ENCODE data around the gene SLC8A3.

Gene SLC8A3

DNA sequence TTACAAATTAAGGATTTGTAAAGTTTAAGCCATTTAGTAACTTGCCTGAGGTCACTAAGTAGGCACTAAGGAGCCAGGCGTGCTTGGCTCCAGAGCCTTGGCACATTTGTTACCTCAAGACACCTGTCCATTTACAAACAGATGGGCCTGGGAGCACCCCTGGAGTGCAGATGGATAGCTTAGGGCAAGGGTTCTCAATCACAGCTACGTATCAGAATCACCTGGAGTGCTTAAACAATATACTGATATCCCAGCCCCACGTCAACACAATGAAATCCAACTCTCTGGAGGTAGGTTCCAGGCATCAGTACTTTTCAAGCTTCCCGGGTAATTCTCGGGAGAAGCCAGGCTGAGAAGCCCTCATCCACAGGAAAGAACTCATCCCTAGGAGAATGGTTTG, 45.4 kb downstream of the SLC8A3 start:
- no peaks in the 10 kb centered on the region for H3K27me3 ChIP-seq (ENCODE audit: control insufficient read depth, insufficient read depth, low read length)

DNA sequence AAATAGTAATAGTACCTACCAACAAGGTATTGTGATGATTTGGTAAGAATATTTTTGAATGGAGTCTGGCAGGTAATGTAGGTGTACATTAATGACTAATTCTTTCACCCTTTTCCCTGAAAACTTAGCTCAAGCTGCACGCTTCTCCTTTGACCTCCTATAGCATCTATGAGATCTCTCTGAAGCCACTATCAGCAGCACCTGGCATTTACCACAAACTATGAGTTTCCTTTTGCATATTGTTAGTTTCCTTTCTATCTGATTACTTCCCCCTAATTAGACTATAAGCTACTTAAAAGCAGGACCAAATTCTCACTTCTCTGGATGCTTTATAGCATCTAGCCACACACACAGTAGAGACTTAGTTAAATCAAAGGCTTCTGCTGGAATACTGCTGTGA, 48.1 kb downstream of the SLC8A3 start:
- Histone ChIP-seq H3K9ac (ENCODE audit: low read depth, low read length) (no peak overlapping the region), H3K27me3 (ENCODE audit: control insufficient read depth, insufficient read depth, low read length) (no peaks in the 10 kb centered on the region), H3K4me1 (ENCODE audit: control insufficient read depth, insufficient read depth, low read length) (no peaks in the 10 kb centered on the region), H3K4me3 (ENCODE audit: low read depth, low read length) (no peak overlapping the region), H3K36me3 (ENCODE audit: control insufficient read depth, insufficient read depth, low read length) (no peaks in the 10 kb centered on the region), H3K9me3 (ENCODE audit: control insufficient read depth, insufficient read depth, low read length) (no peaks in the 10 kb centered on the region)

More for the DNA sequence above, 45.4 kb downstream of the SLC8A3 start:
- Histone ChIP-seq H3K4me1 (ENCODE audit: control insufficient read depth, insufficient read depth, low read length) (no peaks in the 10 kb centered on the region), H3K36me3 (ENCODE audit: control insufficient read depth, insufficient read depth, low read length) (no peaks in the 10 kb centered on the region), H3K9ac (ENCODE audit: low read depth, low read length) (no peak overlapping the region), H3K9me3 (ENCODE audit: control insufficient read depth, insufficient read depth, low read length) (no peaks in the 10 kb centered on the region), H3K4me3 (ENCODE audit: low read depth, low read length) (no peak overlapping the region)

- no peaks in the 10 kb centered on the region for H3K27me3 ChIP-seq (ENCODE audit: control insufficient read depth, insufficient read depth, low read length)
- H3K4me1 ChIP-seq (ENCODE audit: control insufficient read depth, insufficient read depth, low read length) = no peaks in the 10 kb centered on the region
- no peak overlapping the region for H3K9ac ChIP-seq (ENCODE audit: low read depth, low read length)
- H3K4me3 ChIP-seq (ENCODE audit: low read depth, low read length) = no peak overlapping the region
- H3K36me3 ChIP-seq (ENCODE audit: control insufficient read depth, insufficient read depth, low read length) = no peaks in the 10 kb centered on the region
- H3K9me3 ChIP-seq (ENCODE audit: control insufficient read depth, insufficient read depth, low read length) = no peaks in the 10 kb centered on the region
Observed at GRCh38 chr14:70139384-70139783, 49.4 kb downstream of the SLC8A3 start.

GRCh38 chr14:70137788-70138187, 51.0 kb downstream of the SLC8A3 start:
- Histone ChIP-seq H3K27me3 (ENCODE audit: control insufficient read depth, insufficient read depth, low read length) (no peaks in the 10 kb centered on the region), H3K4me1 (ENCODE audit: control insufficient read depth, insufficient read depth, low read length) (no peaks in the 10 kb centered on the region), H3K9ac (ENCODE audit: low read depth, low read length) (no peak overlapping the region), H3K4me3 (ENCODE audit: low read depth, low read length) (no peak overlapping the region), H3K9me3 (ENCODE audit: control insufficient read depth, insufficient read depth, low read length) (no peaks in the 10 kb centered on the region), H3K36me3 (ENCODE audit: control insufficient read depth, insufficient read depth, low read length) (no peaks in the 10 kb centered on the region)

DNA sequence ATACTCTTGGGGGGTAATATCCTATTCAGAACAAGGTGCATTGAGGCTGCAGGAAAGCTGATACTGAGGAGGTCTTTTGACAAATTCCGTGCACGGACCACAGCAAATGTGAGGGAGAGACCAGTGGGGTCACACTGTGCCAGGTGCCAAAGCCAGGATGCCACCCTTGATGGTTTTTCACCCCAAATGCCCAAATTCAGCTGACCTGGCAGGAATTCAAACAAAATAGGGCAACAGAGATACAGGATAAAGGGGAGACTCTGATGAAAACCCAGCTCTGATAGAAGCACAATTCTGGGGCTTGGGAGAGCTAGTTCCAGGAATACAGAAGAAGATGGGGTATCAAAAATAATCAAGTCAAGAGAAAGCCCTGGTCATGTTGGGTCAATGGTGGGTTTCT, 55.3 kb downstream of the SLC8A3 start:
- H3K4me1 ChIP-seq (ENCODE audit: control insufficient read depth, insufficient read depth, low read length) = no peaks in the 10 kb centered on the region
- no peaks in the 10 kb centered on the region for H3K36me3 ChIP-seq (ENCODE audit: control insufficient read depth, insufficient read depth, low read length)
- H3K9me3 ChIP-seq (ENCODE audit: control insufficient read depth, insufficient read depth, low read length) = no peaks in the 10 kb centered on the region
- H3K4me3 ChIP-seq (ENCODE audit: low read depth, low read length) = no peak overlapping the region
- no peak overlapping the region for H3K9ac ChIP-seq (ENCODE audit: low read depth, low read length)
- no peaks in the 10 kb centered on the region for H3K27me3 ChIP-seq (ENCODE audit: control insufficient read depth, insufficient read depth, low read length)

DNA sequence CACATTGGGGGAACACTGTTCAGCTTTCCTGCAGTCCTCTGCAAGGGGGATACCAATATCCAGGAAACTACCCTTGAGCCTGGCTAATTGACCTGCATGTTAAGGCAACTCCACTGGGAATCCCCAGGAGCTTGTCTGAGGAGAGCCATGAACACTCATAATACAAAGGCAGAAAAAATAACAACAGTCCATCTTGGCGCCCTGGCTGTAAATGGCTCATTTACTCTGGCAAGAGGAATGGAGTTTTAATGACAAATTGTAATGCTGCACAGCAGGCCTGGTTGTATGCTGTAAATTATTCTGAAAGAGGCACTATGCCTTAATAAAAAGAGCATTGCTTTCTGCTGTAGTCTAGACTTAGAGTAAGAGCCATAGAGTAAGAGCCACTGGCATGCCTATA, 58.3 kb downstream of the SLC8A3 start:
- Histone ChIP-seq H3K36me3 (ENCODE audit: control insufficient read depth, insufficient read depth, low read length) (no peaks in the 10 kb centered on the region), H3K27me3 (ENCODE audit: control insufficient read depth, insufficient read depth, low read length) (no peaks in the 10 kb centered on the region), H3K4me1 (ENCODE audit: control insufficient read depth, insufficient read depth, low read length) (no peaks in the 10 kb centered on the region), H3K9ac (ENCODE audit: low read depth, low read length) (no peak overlapping the region), H3K9me3 (ENCODE audit: control insufficient read depth, insufficient read depth, low read length) (no peaks in the 10 kb centered on the region), H3K4me3 (ENCODE audit: low read depth, low read length) (no peak overlapping the region)

GRCh38 chr14:70127186-70127585, 61.6 kb downstream of the SLC8A3 start:
- Histone ChIP-seq H3K27me3 (ENCODE audit: control insufficient read depth, insufficient read depth, low read length) (no peaks in the 10 kb centered on the region), H3K9me3 (ENCODE audit: control insufficient read depth, insufficient read depth, low read length) (no peaks in the 10 kb centered on the region), H3K4me3 (ENCODE audit: low read depth, low read length) (no peak overlapping the region), H3K4me1 (ENCODE audit: control insufficient read depth, insufficient read depth, low read length) (no peaks in the 10 kb centered on the region), H3K36me3 (ENCODE audit: control insufficient read depth, insufficient read depth, low read length) (no peaks in the 10 kb centered on the region), H3K9ac (ENCODE audit: low read depth, low read length) (no peak overlapping the region)

GRCh38 chr14:70123796-70124195, 65.0 kb downstream of the SLC8A3 start:
- Histone ChIP-seq H3K4me1 (ENCODE audit: control insufficient read depth, insufficient read depth, low read length) (peaks cover 4% of the 10 kb centered on the region), H3K9me3 (ENCODE audit: control insufficient read depth, insufficient read depth, low read length) (no peaks in the 10 kb centered on the region), H3K9ac (ENCODE audit: low read depth, low read length) (no peak overlapping the region), H3K36me3 (ENCODE audit: control insufficient read depth, insufficient read depth, low read length) (no peaks in the 10 kb centered on the region), H3K4me3 (ENCODE audit: low read depth, low read length) (no peak overlapping the region), H3K27me3 (ENCODE audit: control insufficient read depth, insufficient read depth, low read length) (no peaks in the 10 kb centered on the region)

DNA sequence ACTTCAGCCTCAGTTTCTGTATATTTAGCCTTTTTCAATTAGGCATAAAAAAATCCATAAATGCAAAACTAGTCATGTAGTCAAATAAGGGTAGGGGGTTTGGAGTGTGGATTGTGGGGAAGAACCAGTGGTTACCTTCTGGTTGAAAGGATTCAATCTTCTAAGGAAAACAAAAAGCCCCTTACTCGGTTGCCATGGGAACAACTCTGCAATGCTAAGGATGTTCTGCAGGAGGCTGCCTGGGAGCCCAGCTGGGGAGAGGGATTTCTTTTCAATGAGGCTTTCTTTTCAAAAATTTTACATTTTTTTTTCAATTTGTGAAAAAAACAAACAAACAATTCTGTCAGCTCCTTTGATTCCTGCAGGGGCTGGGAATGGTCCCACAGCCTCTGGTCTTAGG, 67.2 kb downstream of the SLC8A3 start:
- no peak overlapping the region for H3K9ac ChIP-seq (ENCODE audit: low read depth, low read length)
- no peaks in the 10 kb centered on the region for H3K9me3 ChIP-seq (ENCODE audit: control insufficient read depth, insufficient read depth, low read length)
- H3K4me1 ChIP-seq (ENCODE audit: control insufficient read depth, insufficient read depth, low read length) = peaks cover 4% of the 10 kb centered on the region
- no peak overlapping the region for H3K4me3 ChIP-seq (ENCODE audit: low read depth, low read length)
- no peaks in the 10 kb centered on the region for H3K27me3 ChIP-seq (ENCODE audit: control insufficient read depth, insufficient read depth, low read length)
- no peaks in the 10 kb centered on the region for H3K36me3 ChIP-seq (ENCODE audit: control insufficient read depth, insufficient read depth, low read length)

GRCh38 chr14:70118064-70118463, 70.7 kb downstream of the SLC8A3 start:
- Histone ChIP-seq H3K27me3 (ENCODE audit: control insufficient read depth, insufficient read depth, low read length) (no peaks in the 10 kb centered on the region), H3K9me3 (ENCODE audit: control insufficient read depth, insufficient read depth, low read length) (no peaks in the 10 kb centered on the region), H3K4me3 (ENCODE audit: low read depth, low read length) (no peak overlapping the region), H3K36me3 (ENCODE audit: control insufficient read depth, insufficient read depth, low read length) (no peaks in the 10 kb centered on the region), H3K9ac (ENCODE audit: low read depth, low read length) (no peak overlapping the region), H3K4me1 (ENCODE audit: control insufficient read depth, insufficient read depth, low read length) (peaks cover 6% of the 10 kb centered on the region)

- Histone ChIP-seq H3K9me3 (ENCODE audit: control insufficient read depth, insufficient read depth, low read length) (no peaks in the 10 kb centered on the region), H3K27me3 (ENCODE audit: control insufficient read depth, insufficient read depth, low read length) (no peaks in the 10 kb centered on the region), H3K9ac (ENCODE audit: low read depth, low read length) (no peak overlapping the region), H3K36me3 (ENCODE audit: control insufficient read depth, insufficient read depth, low read length) (no peaks in the 10 kb centered on the region), H3K4me1 (ENCODE audit: control insufficient read depth, insufficient read depth, low read length) (peaks cover 4% of the 10 kb centered on the region), H3K4me3 (ENCODE audit: low read depth, low read length) (no peak overlapping the region)
Observed at GRCh38 chr14:70116278-70116677, 72.5 kb downstream of the SLC8A3 start.

DNA sequence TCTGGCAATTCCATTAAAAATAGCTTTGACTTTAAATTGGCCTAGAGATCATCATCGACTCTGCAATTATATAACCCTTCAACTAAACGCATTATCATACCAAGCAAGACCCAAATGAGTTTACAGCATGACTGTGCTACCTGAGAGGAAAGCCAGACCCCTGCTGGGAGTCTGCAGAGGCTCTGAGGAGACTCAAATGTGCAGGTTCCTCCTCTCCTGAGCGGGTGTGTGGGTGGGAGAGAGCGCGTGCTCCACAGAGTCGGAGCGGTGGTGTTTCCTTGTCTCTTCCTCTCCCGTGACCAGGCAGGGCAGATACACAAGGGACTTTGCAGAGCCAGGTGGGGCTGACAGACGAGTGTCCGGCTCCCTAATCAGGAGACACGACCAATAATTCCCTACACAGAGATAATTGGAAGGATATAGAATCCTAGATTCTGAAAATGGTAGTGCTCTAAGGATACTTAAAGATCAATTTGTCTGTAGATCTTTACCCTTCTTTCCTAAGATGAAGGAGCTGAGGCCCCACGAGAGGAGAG, 74.1 kb downstream of the SLC8A3 start:
- Histone ChIP-seq H3K4me1 (ENCODE audit: control insufficient read depth, insufficient read depth, low read length) (peaks cover 2% of the 10 kb centered on the region), H3K9ac (ENCODE audit: low read depth, low read length) (no peak overlapping the region), H3K9me3 (ENCODE audit: control insufficient read depth, insufficient read depth, low read length) (no peaks in the 10 kb centered on the region), H3K4me3 (ENCODE audit: low read depth, low read length) (no peak overlapping the region), H3K27me3 (ENCODE audit: control insufficient read depth, insufficient read depth, low read length) (no peaks in the 10 kb centered on the region), H3K36me3 (ENCODE audit: control insufficient read depth, insufficient read depth, low read length) (no peaks in the 10 kb centered on the region)

Measured in iPS-15b (cell line).